SU-DHL-6 (cell line): ENCODE data around the gene TPD52L3.

Experiments used
- H2AFZ ChIP-seq: fragments of 200-600 bp; sonication (generic); 2 replicates; pipeline ENCODE4 v1.6.1; 2014; ENCODE audit warnings: low read depth, mild to moderate bottlenecking, moderate library complexity, mixed read lengths, antibody characterized with exemption, low read length; ENCODE audit not compliant: severe bottlenecking
- H3F3A ChIP-seq: fragments of 200-600 bp; shearing (Covaris generic); 2 replicates; pipeline ENCODE4 v1.6.0; 2016; ENCODE audit warnings: antibody characterized with exemption, mild to moderate bottlenecking; ENCODE audit not compliant: insufficient read depth
- H3K27ac ChIP-seq: fragments of 200-600 bp; sonication (generic); 2 replicates; pipeline ENCODE4 v1.5.1; 2016; ENCODE audit warnings: low read depth, mild to moderate bottlenecking, low read length, moderate library complexity, mixed read lengths
- H3K27me3 ChIP-seq: fragments of 200-600 bp; sonication (generic), shearing (Covaris generic); 2 replicates; pipeline ENCODE4 v1.6.0; 2014; ENCODE audit warnings: mild to moderate bottlenecking, low read length
- H3K36me3 ChIP-seq: fragments of 200-600 bp; sonication (generic); 2 replicates; pipeline ENCODE4 v1.6.1; 2014; ENCODE audit warnings: mild to moderate bottlenecking, low read length, mixed read lengths
- H3K4me2 ChIP-seq: fragments of 300-600, 200-600 bp; shearing (Covaris generic), sonication (generic); 2 replicates; pipeline ENCODE4 v1.6.0; 2014; ENCODE audit warnings: low read length, low read depth, mild to moderate bottlenecking; ENCODE audit not compliant: poor library complexity, severe bottlenecking
- H3K4me3 ChIP-seq: fragments of 200-600 bp; sonication (generic); 2 replicates; pipeline ENCODE4 v1.5.1; 2014; ENCODE audit warnings: antibody characterized with exemption, low read length, mild to moderate bottlenecking, mixed read lengths; ENCODE audit not compliant: insufficient read depth, poor library complexity, severe bottlenecking
- H3K79me2 ChIP-seq: fragments of 200-600 bp; sonication (generic); 2 replicates; pipeline ENCODE4 v1.6.1; 2014; ENCODE audit warnings: mild to moderate bottlenecking, low read length, moderate library complexity; ENCODE audit not compliant: insufficient read depth
- H3K9ac ChIP-seq: fragments of 200-600 bp; sonication (generic); 2 replicates; pipeline ENCODE4 v1.7.0; 2014; ENCODE audit warnings: mild to moderate bottlenecking, low read length
- H3K9me2 ChIP-seq: fragments of 200-600 bp; sonication (generic); replicated peaks from 2 replicates; pipeline ENCODE4 v1.6.1; 2014; ENCODE audit warnings: low read length; ENCODE audit not compliant: insufficient read depth
- H3K9me3 ChIP-seq: fragments of 200-600 bp; sonication (generic); 2 replicates; pipeline ENCODE4 v1.6.1; 2014; ENCODE audit warnings: low read length, mixed read lengths; ENCODE audit not compliant: insufficient read depth
- H4K20me1 ChIP-seq: fragments of 200-600 bp; sonication (generic); 2 replicates; pipeline ENCODE4 v1.6.1; 2014; ENCODE audit warnings: low read depth, mild to moderate bottlenecking, antibody characterized with exemption, low read length, moderate library complexity, mixed read lengths
- CTCF ChIP-seq: fragments of 200-600 bp; sonication (generic); IDR thresholded peaks from one replicate; pipeline ENCODE4 v1.5.1; 2017; ENCODE audit warnings: antibody characterized with exemption, mild to moderate bottlenecking, low read length, moderate library complexity; ENCODE audit not compliant: insufficient read depth, poor library complexity, severe bottlenecking
- EZH2phosphoT487 ChIP-seq: fragments of 200-600 bp; sonication (generic), shearing (Covaris generic); conservative IDR thresholded peaks from 2 replicates; pipeline ENCODE4 v1.6.1; 2018; ENCODE audit warnings: mild to moderate bottlenecking, antibody characterized with exemption, low read length, moderate library complexity, mixed read lengths

The TPD52L3 gene

GRCh38 chr9:6304232-6304631, 23.9 kb upstream of the TPD52L3 start:
- no peak overlapping the region for H3K4me3 ChIP-seq
- no peaks in the 10 kb centered on the region for H3K27me3 ChIP-seq
- TF ChIP-seq EZH2phosphoT487 (no peak), CTCF (no peak)
- H3K9me2 ChIP-seq = no peaks in the 10 kb centered on the region
- H3K9ac ChIP-seq = no peak overlapping the region
- no peak overlapping the region for H3K27ac ChIP-seq
- H3F3A ChIP-seq = no peaks in the 10 kb centered on the region
- H3K79me2 ChIP-seq = no peaks in the 10 kb centered on the region
- no peaks in the 10 kb centered on the region for H3K9me3 ChIP-seq
- H3K36me3 ChIP-seq = no peaks in the 10 kb centered on the region
- H3K4me2 ChIP-seq = no peak overlapping the region
- H4K20me1 ChIP-seq = no peaks in the 10 kb centered on the region
- no peak overlapping the region for H2AFZ ChIP-seq

GRCh38 chr9:6305954-6306563, 22.1 kb upstream of the TPD52L3 start:
- no peak overlapping the region for H3K4me2 ChIP-seq
- H3K79me2 ChIP-seq = no peaks in the 10 kb centered on the region
- TF ChIP-seq EZH2phosphoT487 (no peak), CTCF (peak; percentile 25)

GRCh38 chr9:6307551-6308096, 20.6 kb upstream of the TPD52L3 start:
- no peaks in the 10 kb centered on the region for H3K9me3 ChIP-seq

More at GRCh38 chr9:6305954-6306563, 22.1 kb upstream of the TPD52L3 start:
- Histone ChIP-seq H3K27ac (no peak overlapping the region), H3K27me3 (no peaks in the 10 kb centered on the region), H4K20me1 (no peaks in the 10 kb centered on the region), H3K9ac (no peak overlapping the region), H3K9me2 (no peaks in the 10 kb centered on the region), H3K9me3 (no peaks in the 10 kb centered on the region), H3K4me3 (no peak overlapping the region), H3K36me3 (no peaks in the 10 kb centered on the region), H2AFZ (no peak overlapping the region), H3F3A (no peaks in the 10 kb centered on the region)

More at GRCh38 chr9:6307551-6308096, 20.6 kb upstream of the TPD52L3 start:
- Histone ChIP-seq H3F3A (no peaks in the 10 kb centered on the region), H3K27ac (no peak overlapping the region), H2AFZ (no peak overlapping the region), H3K4me3 (no peak overlapping the region), H4K20me1 (no peaks in the 10 kb centered on the region), H3K9me2 (no peaks in the 10 kb centered on the region), H3K27me3 (no peaks in the 10 kb centered on the region), H3K4me2 (no peak overlapping the region), H3K79me2 (no peaks in the 10 kb centered on the region), H3K9ac (no peak overlapping the region), H3K36me3 (no peaks in the 10 kb centered on the region)
- TF ChIP-seq CTCF = no peak
- no peak for TF ChIP-seq EZH2phosphoT487
